ENCODE measurements around the gene TOB2. TPM values are rescaled to one million over a fixed set of nuclear protein-coding genes. Genes with fewer than 3 reads are reported as not detected.

The TOB2 gene
- total RNA-seq, 2 donors from 2014 or later = 51.2 to 57.9 TPM

DNA sequence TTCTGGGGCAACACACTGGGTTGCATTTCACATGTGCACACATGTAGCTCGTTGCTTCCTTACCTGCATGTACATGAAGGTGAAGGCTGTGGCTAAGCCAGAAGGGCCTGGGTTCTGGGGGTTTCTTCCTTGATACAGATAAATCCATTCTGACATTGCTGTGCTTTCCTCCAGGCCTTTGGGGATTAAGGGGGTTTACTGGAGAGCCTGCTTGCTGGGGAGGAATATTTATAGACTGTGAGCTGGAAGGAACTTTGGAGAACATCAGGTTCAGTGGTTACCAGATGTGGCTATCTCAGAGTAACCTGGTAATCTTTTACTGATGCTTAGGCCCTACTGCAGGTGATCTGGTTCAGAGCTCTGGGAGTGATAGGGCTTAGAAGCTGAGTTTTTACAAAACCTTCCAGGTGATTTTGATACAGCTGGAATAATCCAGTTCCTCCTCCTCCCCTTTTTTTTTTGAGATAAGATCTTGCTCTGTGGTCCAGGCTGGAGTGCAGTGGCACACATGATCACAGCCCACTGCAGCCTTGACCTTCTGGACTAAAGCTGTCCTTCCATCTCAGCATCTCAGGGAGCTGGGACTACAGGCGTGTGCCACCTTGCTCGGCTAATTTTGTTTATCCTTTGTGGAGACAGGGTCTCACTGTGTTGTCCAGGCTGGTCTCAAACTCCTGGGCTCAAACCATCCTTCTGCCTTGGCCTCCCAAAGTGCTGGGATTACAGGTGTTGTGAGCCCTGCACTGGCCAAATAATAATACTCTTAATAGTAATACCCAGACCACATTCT, 42.2 kb upstream of the TOB2 start:
- WGBS, 2 experiments (ENCODE audit: insufficient coverage in 1 of 2, insufficient read length in 1 of 2) = 90 to 96% methylated on average over 3 of the region's 3 CpGs
- H3K9me3 ChIP-seq (ENCODE audit: control insufficient read depth, low read length) = no peaks in the 10 kb centered on the region
- no peaks in the 10 kb centered on the region for H3K4me1 ChIP-seq (ENCODE audit: control insufficient read depth, insufficient read depth, low read length)
- no peak overlapping the region for H3K4me3 ChIP-seq (ENCODE audit: low read length)
- no peaks in the 10 kb centered on the region for H3K27me3 Mint-ChIP-seq (ENCODE audit: insufficient read depth)
- TF ChIP-seq, protein P1, sequence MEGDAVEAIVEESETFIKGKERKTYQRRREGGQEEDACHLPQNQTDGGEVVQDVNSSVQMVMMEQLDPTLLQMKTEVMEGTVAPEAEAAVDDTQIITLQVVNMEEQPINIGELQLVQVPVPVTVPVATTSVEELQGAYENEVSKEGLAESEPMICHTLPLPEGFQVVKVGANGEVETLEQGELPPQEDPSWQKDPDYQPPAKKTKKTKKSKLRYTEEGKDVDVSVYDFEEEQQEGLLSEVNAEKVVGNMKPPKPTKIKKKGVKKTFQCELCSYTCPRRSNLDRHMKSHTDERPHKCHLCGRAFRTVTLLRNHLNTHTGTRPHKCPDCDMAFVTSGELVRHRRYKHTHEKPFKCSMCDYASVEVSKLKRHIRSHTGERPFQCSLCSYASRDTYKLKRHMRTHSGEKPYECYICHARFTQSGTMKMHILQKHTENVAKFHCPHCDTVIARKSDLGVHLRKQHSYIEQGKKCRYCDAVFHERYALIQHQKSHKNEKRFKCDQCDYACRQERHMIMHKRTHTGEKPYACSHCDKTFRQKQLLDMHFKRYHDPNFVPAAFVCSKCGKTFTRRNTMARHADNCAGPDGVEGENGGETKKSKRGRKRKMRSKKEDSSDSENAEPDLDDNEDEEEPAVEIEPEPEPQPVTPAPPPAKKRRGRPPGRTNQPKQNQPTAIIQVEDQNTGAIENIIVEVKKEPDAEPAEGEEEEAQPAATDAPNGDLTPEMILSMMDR (conservative IDR thresholded peaks at IDR 0.05) = no peak
- H3K9me3 Mint-ChIP-seq = no peaks in the 10 kb centered on the region
- H3K4me1 Mint-ChIP-seq = peaks cover 6% of the 10 kb centered on the region
- no peaks in the 10 kb centered on the region for H3K36me3 Mint-ChIP-seq (ENCODE audit: low read depth)
- H3K36me3 ChIP-seq (ENCODE audit: control insufficient read depth, insufficient read depth, low read length) = no peaks in the 10 kb centered on the region
- H3K27me3 ChIP-seq (ENCODE audit: control insufficient read depth, insufficient read depth, low read length, poor library complexity, severe bottlenecking) = no peaks in the 10 kb centered on the region
- no peak overlapping the region for H3K27ac ChIP-seq (ENCODE audit: low read depth, low read length)
- H3K9ac ChIP-seq (ENCODE audit: extremely low read depth, low read length, poor library complexity, severe bottlenecking) = no peak overlapping the region
- H3K4me3 Mint-ChIP-seq = no peak overlapping the region
- H3K27ac Mint-ChIP-seq = no peak overlapping the region
- no peak for DNase-seq

DNA sequence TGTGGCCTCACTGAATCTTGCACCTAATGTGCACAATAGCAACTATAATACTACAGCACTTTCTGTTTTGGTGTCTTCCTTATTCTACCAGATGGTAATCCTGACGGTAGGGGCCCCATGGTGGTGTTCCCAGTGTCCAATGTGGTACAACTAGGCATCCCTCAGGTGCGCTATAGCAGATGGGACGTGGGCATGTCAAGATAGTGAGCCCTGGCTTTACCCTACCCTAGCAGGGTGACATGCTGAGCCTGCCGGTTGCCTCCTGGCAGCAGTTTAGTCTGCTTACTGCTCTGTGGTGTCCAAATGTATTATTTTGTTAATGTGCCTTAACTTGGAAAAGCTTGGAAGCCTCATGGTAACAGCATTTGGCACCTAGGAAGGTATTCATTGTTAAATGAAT, 41.5 kb upstream of the TOB2 start:
- Histone ChIP-seq H3K27ac (ENCODE audit: low read depth, low read length) (no peak overlapping the region), H3K27me3 (ENCODE audit: control insufficient read depth, insufficient read depth, low read length, poor library complexity, severe bottlenecking) (no peaks in the 10 kb centered on the region), H3K4me3 (ENCODE audit: low read length) (no peak overlapping the region), H3K9me3 (ENCODE audit: control insufficient read depth, low read length) (no peaks in the 10 kb centered on the region), H3K9ac (ENCODE audit: extremely low read depth, low read length, poor library complexity, severe bottlenecking) (no peak overlapping the region), H3K4me1 (ENCODE audit: control insufficient read depth, insufficient read depth, low read length) (no peaks in the 10 kb centered on the region), H3K36me3 (ENCODE audit: control insufficient read depth, insufficient read depth, low read length) (no peaks in the 10 kb centered on the region)
- Mint-ChIP-seq H3K27ac (no peak overlapping the region), H3K27me3 (ENCODE audit: insufficient read depth) (no peaks in the 10 kb centered on the region), H3K36me3 (ENCODE audit: low read depth) (no peaks in the 10 kb centered on the region), H3K9me3 (no peaks in the 10 kb centered on the region), H3K4me1 (peaks cover 6% of the 10 kb centered on the region), H3K4me3 (no peak overlapping the region)
- no peak for DNase-seq
- TF ChIP-seq, protein P1 (conservative IDR thresholded peaks at IDR 0.05) = no peak
- WGBS, 2 experiments (ENCODE audit: insufficient coverage in 1 of 2, insufficient read length in 1 of 2) = 88 to 91% methylated on average over 4 of the region's 4 CpGs

DNA sequence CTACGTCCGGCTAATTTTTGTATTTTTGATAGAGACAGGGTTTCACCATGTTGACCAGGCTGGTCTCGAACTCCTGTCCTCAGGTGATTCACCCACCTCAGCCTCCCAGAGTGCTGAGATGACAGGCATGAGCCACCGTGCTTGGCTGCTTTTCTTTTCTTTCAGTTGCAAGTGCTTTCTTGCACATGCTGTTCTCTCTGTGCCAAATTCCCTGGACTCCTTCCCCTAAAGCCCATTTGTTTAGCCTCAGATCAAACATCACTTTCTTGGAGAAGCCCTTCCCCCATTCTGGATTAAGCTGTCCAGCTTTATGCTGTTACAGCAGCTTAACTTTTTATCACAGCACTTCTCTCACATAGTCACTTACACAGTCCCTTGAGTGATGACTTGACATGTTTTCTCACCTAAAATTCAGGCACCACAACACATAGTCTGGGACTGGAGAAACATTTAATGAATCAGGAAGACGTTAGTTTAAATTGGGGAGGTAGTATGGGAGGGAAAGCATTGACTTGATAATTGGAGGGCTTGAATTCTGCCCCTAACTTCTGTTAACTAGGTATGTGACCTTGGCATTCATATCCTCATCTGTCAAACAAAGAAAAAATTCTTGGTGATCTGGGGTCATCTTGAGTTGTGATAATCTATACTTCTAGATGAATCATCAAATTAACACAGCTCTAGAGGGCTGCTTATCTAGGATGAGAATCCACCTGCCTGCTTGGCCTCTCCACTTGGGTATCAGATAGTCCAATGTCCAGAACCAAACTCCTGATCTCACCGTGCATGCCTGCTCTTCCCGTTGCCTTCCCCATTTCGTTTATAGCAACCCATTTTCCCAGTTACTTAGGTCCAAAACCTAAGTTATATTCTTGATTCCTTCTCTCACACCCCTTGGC, 40.7 kb upstream of the TOB2 start:
- Mint-ChIP-seq H3K27me3 (ENCODE audit: insufficient read depth) (no peaks in the 10 kb centered on the region), H3K9me3 (no peaks in the 10 kb centered on the region), H3K4me3 (no peak overlapping the region), H3K4me1 (peaks cover 6% of the 10 kb centered on the region), H3K27ac (peak overlapping the region; percentile 65), H3K36me3 (ENCODE audit: low read depth) (no peaks in the 10 kb centered on the region)
- no peaks in the 10 kb centered on the region for H3K4me1 ChIP-seq (ENCODE audit: control insufficient read depth, insufficient read depth, low read length)
- TF ChIP-seq, protein P1 (conservative IDR thresholded peaks at IDR 0.05) = no peak
- no peak overlapping the region for H3K9ac ChIP-seq (ENCODE audit: extremely low read depth, low read length, poor library complexity, severe bottlenecking)
- H3K27ac ChIP-seq (ENCODE audit: low read depth, low read length) = no peak overlapping the region
- no peak for DNase-seq
- 86 to 93% methylated on average over 7 to 8 of the region's 8 CpGs for WGBS, 2 experiments (ENCODE audit: insufficient coverage in 1 of 2, insufficient read length in 1 of 2)
- no peak overlapping the region for H3K4me3 ChIP-seq (ENCODE audit: low read length)
- no peaks in the 10 kb centered on the region for H3K27me3 ChIP-seq (ENCODE audit: control insufficient read depth, insufficient read depth, low read length, poor library complexity, severe bottlenecking)
- no peaks in the 10 kb centered on the region for H3K9me3 ChIP-seq (ENCODE audit: control insufficient read depth, low read length)
- H3K36me3 ChIP-seq (ENCODE audit: control insufficient read depth, insufficient read depth, low read length) = no peaks in the 10 kb centered on the region
